H1 (cell line): ENCODE measurements around the gene PFN3. TPM values are rescaled to one million over a fixed set of nuclear protein-coding genes. Genes with fewer than 3 reads are reported as not detected.

Experiments used
- CBX5 ChIP-seq: fragments of 300-800, 300-1000 bp; sonication (generic); IDR thresholded peaks from 2 replicates; pipeline ENCODE4 v1.7.1; 2016; ENCODE audit warnings: antibody characterized with exemption, low read length, low read depth
- TBP ChIP-seq: IDR thresholded peaks from 2 replicates; pipeline ENCODE4 v1.6.1; 2011; ENCODE audit warnings: low read depth, low read length, improper control_type of control experiment
- polyA plus RNA-seq, 7 experiments: library from polyadenylated mRNA; depleted of rRNA in 3 of 7; stranded (reverse) in 5 of 7; unstranded in 2 of 7; fragments of >200 nt in 5 of 7; fragments of 200-250 nt in 2 of 7; gene quantifications; 1 replicate in 5 of 7; 2 replicates in 1 of 7; 4 replicates in 1 of 7; pipeline versions ENCODE4 v1.2.1 to v1.2.3, GENCODE V29; 2011 to 2013; ENCODE audit warnings: missing spikeins in 2 of 7, mixed read lengths in 2 of 7
- total RNA-seq: library from RNA; stranded (reverse); fragmentation: NEBNext Ultra II Directional; extraction: Animal tissue kit (Norgen Biotek cat#: 25700); gene quantifications from 2 replicates; pipeline ENCODE4 v1.2.1, GENCODE V29; 2021

Gene PFN3
- total and polyA plus RNA-seq, 2 of the 8 experiments (the other 6 are each of a cell fraction or from before 2014, with no cell fraction given) = not detected

DNA sequence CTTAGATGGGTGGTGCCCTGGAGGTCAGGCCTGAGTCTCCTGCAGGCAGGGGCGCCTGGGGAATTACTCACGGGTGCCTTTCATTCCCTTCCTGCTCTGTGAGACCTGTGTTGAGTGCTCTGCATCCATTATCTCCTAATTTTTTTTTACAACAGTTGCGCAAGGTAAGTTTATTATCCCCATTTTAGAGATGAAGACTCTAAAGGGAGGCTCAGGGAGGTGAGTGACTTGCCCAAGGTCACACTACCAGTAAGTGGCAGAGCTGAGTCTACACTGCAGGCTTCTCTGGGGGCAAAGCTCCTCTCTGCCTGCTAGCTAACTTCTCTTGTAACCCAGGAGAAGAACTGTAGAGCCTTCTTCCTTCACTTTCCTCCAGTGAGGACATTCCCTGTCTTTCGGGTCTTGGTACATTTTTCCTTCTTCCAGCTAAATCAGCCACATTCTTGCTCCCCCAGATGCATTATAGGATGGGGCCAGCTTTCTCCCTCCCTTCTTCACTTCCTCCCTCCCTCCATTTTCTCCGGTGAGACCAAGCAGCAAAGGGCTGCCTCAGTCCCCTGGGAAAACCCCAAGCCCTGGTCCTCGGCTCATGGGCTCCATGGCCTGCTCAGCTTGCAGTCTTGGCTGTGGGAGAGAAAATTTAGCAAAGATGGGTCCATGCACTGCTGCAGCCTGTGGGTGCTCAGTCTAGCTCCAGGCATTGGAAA is 47.9 kb upstream of the PFN3 start (continued):
- TF ChIP-seq CBX5 = no peak
- TF ChIP-seq TBP = no peak
